ENCODE results near the gene RIMS3. TPM values are rescaled to one million over a fixed set of nuclear protein-coding genes. Genes with fewer than 3 reads are reported as not detected.

The RIMS3 gene
- total RNA-seq, 1 donor from 2014 or later: 6.2 TPM

GRCh38 chr1:40628903-40629292 is 36.6 kb downstream of the RIMS3 start:
- no peak overlapping the region for H3K4me3 Mint-ChIP-seq
- CTCF ChIA-PET: interaction anchor here (1.2 kb wide), 1 partner anchor 93 kb away, joined by 3 read pairs; no protein-coding TSS in a partner anchor
- no peak for TF ChIP-seq CTCF (IDR thresholded peaks at IDR 0.05)
- intact Hi-C loops (cut with micrococcal nuclease): no loop called here
- POLR2A ChIA-PET: no interaction called here
- H3K9me3 Mint-ChIP-seq: no peaks in the 10 kb centered on the region
- H3K27ac Mint-ChIP-seq: no peak overlapping the region
- H3K4me1 Mint-ChIP-seq: peaks cover 23% of the 10 kb centered on the region
- H3K36me3 Mint-ChIP-seq (ENCODE audit: low read depth): no peaks in the 10 kb centered on the region
- ATAC-seq (ENCODE audit: low read depth) (no peak), DNase-seq (no peak)
- peaks cover 3% of the 10 kb centered on the region for H3K27me3 Mint-ChIP-seq

GRCh38 chr1:40627987-40628902 is 37.2 kb downstream of the RIMS3 start:
- Mint-ChIP-seq H3K9me3 (no peaks in the 10 kb centered on the region), H3K27ac (no peak overlapping the region), H3K4me1 (peaks cover 16% of the 10 kb centered on the region), H3K36me3 (ENCODE audit: low read depth) (no peaks in the 10 kb centered on the region), H3K27me3 (peaks cover 3% of the 10 kb centered on the region), H3K4me3 (no peak overlapping the region)
- ATAC-seq (ENCODE audit: low read depth): peak; percentile 39
- ChIA-PET CTCF (interaction anchor here (0.5 to 1.1 kb wide), 2 partner anchors 10 to 62 kb away, joined by 3 read pairs; no protein-coding TSS in a partner anchor), POLR2A (no interaction called here)
- no peak for TF ChIP-seq CTCF (IDR thresholded peaks at IDR 0.05)
- intact Hi-C loops (cut with micrococcal nuclease): no loop called here
- DNase-seq: no peak

GRCh38 chr1:40626383-40626770 is 39.1 kb downstream of the RIMS3 start:
- TF ChIP-seq CTCF (IDR thresholded peaks at IDR 0.05): no peak
- no peaks in the 10 kb centered on the region for H3K36me3 Mint-ChIP-seq (ENCODE audit: low read depth)
- POLR2A ChIA-PET: no interaction called here
- H3K9me3 Mint-ChIP-seq: no peaks in the 10 kb centered on the region
- H3K27ac Mint-ChIP-seq: no peak overlapping the region
- no peak overlapping the region for H3K4me3 Mint-ChIP-seq
- H3K27me3 Mint-ChIP-seq: peaks cover 8% of the 10 kb centered on the region
- ATAC-seq (ENCODE audit: low read depth) (no peak), DNase-seq (no peak)
- peaks cover 12% of the 10 kb centered on the region for H3K4me1 Mint-ChIP-seq
- CTCF ChIA-PET: interaction anchor here (1.1 kb wide), 1 partner anchor 14 kb away, joined by 3 read pairs; no protein-coding TSS in a partner anchor
- intact Hi-C loops (cut with micrococcal nuclease): no loop called here

- DNase-seq: no peak
- ChIA-PET CTCF (interaction anchor here (1.0 to 1.5 kb wide), 4 partner anchors 14 to 224 kb away, joined by 3 to 6 read pairs (median 4); no protein-coding TSS in a partner anchor), POLR2A (no interaction called here)
- Mint-ChIP-seq H3K27me3 (peaks cover 12% of the 10 kb centered on the region), H3K4me1 (peaks cover 12% of the 10 kb centered on the region), H3K9me3 (no peaks in the 10 kb centered on the region), H3K27ac (no peak overlapping the region), H3K4me3 (no peak overlapping the region), H3K36me3 (ENCODE audit: low read depth) (no peaks in the 10 kb centered on the region)
- TF ChIP-seq CTCF (IDR thresholded peaks at IDR 0.05): no peak
- intact Hi-C loops (cut with micrococcal nuclease): loop anchor here (1.0 kb wide), 1 partner anchor 44 kb away; no protein-coding TSS in a partner anchor
- ATAC-seq (ENCODE audit: low read depth): peak; percentile 12
Observed at GRCh38 chr1:40625476-40626382, 39.8 kb downstream of the RIMS3 start.

Measured in activated B cell treated with CpG ODN at 0.5 μM for 24 hours (primary cell).